ENCODE results near the gene ARHGEF38.
"Not testable (repeated sequence)": the region's sequence is repeated elsewhere in the genome, so short reads cannot be mapped to it uniquely, and the experiment has no call there.

Gene ARHGEF38

GRCh38 chr4:105560421-105560848 is 8.0 kb downstream of the ARHGEF38 start:
- DNase-seq, result no peak

- DNase-seq, result no peak
Measured at GRCh38 chr4:105563352-105563751, 10.9 kb downstream of the ARHGEF38 start.

DNA sequence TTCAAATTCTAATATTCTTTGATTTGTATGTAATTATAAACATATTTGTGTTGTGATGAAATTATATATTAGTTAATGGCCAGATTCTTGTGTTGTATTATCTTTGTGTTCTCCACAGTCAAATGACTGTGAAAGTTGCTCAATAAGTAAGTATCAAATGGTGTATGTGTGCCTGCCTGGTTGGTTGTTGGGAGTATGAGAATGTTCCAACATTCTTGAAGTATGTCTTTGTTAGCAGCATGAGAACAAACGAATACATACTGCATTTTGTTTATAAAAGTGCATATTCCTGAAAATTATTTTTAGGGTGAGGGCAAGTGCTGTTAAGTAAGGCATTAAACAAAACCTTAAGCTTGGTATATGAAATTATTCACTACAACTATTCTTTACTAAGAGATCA is 16.2 kb downstream of the ARHGEF38 start:
- DNase-seq, result no peak

DNA sequence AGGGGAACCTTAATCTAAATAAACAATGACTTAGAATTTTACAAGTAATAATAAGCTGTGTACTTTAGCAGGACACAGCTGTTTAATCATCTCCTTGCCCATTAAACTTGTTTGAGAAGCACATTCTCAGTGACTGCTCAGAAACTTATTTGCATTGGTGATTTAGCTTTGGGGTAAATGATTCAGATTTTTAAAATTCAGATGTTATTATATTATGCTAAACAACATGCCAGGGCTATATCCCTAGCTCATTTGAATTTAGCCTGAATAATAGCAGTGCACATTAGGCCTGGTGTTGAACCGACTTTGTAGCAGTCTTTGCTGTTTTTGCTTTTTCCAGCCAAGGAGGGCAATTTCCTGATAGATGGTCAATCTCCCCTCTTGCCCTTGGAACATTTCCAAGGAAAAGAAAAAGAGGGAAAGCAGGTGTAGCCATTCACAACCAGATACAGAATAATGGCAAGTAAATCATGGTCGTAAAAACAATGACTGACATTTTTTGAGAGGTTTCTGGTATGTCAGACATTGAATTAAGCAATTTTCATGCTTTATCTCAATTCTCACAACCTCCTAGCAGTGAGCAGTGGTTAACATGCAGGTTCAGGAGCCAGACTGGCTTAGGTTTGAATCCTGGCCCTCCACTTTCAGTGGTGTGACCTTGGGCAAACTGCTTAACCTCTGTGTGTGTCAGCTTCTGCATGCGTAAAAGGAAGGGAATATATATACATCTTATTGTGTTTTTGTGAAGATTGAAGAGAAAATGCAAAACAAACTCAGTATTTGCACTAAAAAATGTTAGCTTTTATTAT is 16.8 kb downstream of the ARHGEF38 start:
- DNase-seq, result no peak

DNA sequence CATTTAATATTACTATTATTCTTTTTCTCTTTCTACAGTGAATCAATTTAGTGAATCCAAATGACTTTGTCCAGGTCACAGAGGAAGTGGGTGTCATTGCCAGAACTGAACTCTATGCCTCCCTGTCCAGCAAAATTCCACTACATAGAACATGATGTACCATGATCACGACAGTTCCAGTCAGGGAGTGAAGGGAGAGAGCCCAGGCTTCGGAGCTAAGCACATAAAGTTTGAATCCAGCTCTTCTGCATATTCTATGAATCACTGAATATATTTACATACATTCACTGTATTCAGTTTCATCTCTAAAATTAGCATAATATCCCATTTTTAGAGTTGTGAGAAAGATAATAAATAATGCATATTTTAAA is 17.4 kb downstream of the ARHGEF38 start:
- DNase-seq, result no peak

DNA sequence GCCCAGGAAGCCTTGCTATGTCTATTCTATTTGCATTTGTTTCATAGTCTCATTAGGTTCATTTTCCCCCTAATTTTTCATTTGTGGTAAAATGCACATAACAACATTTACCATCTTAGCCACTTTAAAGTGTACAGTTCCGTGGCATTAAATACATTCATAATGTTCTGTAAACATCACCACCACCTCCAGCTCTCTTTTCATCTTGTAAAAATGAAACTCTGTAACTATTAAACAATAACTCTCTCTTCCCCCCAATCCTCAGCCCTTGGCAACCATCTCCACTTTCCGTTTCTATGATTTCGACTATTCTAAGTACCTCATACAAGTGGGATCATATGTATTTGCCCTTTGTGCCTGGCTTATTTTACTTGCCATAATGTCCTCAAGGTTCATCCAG is 19.9 kb downstream of the ARHGEF38 start:
- DNase-seq, result no peak

DNA sequence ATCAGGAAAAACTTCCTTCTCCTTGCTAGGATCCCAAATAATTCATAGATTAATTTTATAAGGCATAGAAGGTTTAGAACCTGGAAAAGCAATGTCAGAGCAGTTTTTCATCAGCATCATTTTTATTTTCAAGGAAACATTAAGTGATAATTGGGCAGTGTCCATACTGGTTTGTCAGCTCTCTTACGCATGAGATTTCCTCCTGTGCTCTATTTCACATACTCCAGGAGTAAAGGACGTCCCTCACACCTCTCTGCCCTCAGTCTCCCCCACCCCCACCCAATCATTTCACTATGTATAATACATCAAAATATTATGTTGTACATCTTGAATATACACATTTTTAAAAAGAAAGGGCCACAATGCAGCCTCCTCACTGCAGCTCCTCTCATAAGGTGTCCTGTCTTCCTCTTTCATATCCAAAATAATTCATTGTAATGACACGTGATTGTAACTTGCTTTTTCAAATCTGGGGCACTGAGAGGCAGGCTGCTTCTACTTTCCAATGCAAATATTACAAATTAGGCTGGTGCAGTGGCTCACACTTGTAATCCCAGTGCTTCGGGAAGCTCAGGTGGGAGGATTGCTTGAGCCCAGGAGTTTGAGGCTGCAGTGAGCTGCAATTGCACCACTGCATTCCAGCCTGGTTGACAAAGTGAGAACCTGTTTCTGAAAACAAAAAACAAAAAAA is 34.4 kb downstream of the ARHGEF38 start:
- no peak for DNase-seq

DNA sequence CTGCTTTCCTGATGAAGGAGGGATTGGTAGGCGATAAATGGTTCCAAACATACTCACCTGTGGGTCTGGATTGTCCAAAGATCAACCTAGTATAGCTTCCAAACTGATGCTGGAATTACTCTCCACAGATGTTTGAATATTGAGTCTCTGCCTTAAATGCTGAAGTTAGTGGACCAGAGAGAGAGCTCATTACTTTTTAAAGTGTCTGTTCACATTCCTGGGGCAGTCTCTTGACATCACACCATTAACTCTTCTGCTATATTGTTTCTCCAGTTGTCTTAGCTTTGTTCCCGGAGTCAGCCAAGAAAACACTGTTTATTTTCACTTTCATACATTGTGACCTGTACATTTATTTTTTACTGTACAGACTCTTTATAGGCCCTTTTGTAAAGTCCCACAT is 35.4 kb downstream of the ARHGEF38 start:
- DNase-seq, result no peak

DNA sequence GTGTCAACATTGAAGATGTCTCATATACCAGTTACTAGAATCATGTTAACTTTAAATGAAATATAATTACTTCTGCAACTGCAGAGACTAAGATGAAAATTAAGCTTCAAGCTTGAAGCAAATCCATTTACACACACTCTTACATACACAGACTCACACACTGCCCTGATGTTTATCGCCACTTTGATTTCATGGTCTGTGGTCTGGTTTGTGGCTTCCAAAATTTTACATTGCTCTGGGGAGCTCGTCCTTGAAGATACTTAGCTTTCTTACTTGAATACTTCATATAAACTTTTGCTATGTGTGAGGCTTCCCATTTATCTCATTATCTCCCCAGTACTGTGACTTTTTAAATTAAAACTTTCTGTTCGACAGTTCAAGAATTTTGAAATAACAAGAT is 35.8 kb downstream of the ARHGEF38 start:
- no peak for DNase-seq

GRCh38 chr4:105591573-105591972 is 39.2 kb downstream of the ARHGEF38 start:
- no peak for DNase-seq

DNA sequence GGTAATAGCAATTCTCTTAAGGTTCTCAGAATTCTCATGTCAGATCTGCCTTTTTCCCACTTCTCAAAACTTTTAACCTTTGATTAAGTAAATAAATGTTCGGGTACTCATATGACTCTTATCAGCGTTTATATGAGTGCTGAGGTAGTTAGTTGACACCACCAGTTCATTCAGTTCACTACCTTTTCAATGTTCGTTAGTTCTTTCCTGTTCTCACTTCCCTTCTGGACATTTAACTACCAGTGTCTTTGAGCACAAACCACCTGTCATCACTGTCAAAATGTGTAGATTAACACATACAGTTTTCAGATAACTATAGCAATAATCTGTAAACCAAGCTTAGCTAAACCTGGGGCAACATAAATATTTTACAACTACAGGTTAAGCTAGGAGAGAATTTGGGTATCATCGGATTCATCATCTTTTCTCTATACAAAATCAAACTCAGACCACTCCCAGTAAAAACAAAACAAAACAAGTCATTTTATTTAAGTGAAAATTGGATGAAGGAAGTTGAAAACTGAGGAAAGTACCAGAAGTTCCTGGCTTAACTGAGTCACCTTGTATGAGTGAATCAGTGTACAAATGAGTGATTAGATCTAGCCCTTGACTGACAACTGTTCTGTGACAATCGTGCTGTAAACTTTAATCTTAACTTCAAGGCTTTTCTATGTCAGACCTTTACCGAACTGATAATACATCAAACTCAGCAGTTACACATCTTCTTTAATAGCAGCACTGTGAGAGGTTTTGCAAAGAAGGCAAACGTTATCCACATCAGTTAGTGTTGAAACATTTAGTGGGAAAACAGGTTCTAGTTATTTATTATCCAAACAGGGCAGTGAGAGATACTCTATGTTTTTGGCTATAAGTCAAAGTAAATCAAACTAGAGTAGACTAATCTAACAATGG is 41.9 kb downstream of the ARHGEF38 start:
- DNase-seq, result no peak

DNA sequence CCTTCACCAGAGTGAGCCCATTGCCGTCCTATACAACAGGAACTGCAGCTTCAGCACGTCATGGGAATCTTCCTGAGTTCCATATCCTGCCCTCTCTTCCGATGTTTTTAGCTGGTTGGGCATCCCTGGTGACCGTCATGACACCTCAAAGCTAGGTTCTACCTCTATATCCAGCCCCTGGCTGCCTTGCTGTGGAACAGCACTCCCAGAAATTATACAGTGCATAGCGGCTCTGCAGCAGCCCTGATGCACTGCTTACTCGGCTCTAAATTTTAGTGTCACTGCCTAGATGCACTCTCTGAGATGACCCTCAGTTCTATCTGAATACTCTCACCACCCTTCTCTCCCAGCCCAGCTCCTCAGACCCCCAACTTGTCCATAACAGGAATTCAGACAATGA is 44.3 kb downstream of the ARHGEF38 start:
- no peak for DNase-seq

GRCh38 chr4:105598052-105598451 is 45.6 kb downstream of the ARHGEF38 start:
- no peak for DNase-seq

DNA sequence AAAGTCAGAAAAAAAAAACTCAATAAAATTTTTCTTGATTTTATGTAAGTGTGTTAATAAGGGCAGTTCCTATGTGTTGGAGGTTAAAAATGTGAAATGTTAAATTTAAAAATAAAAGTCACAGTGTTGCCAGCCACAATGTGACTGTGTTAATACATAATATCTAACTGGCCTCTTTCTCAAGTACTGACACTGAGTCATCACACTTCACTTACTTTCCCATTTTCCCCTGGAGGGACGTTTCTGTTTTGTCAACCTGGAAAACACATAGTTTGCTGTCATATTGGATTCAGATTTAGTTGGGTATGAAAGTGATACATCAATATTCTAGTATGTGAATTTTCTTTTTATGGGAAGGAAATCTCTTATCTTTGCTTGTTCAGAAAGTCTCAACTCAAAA is 46.4 kb downstream of the ARHGEF38 start:
- DNase-seq, result no peak

GRCh38 chr4:105599482-105599881 is 47.1 kb downstream of the ARHGEF38 start:
- no peak for DNase-seq

GRCh38 chr4:105599932-105600655 is 47.7 kb downstream of the ARHGEF38 start:
- DNase-seq, result no peak

- no peak for DNase-seq
Measured at GRCh38 chr4:105600951-105601350, 48.5 kb downstream of the ARHGEF38 start.

DNA sequence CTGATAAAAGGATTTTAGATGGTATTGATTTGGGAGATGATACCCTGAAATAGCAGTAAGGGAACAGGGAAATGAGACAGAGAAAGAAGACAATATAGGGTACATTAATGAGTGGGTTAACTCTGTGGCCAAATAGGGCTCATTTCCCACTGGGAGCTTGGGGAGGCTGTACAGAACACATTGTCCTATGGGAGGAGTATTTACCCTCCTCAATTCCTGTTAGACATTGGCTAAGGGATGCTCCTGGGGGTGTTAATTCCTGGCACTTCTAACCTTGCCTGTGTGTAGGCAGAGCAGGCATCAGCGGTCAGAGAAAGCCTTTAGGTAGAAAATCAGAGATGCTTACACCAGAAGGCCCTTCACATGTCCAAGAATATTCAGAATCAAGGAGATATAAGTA is 49.0 kb downstream of the ARHGEF38 start:
- no peak for DNase-seq

DNA sequence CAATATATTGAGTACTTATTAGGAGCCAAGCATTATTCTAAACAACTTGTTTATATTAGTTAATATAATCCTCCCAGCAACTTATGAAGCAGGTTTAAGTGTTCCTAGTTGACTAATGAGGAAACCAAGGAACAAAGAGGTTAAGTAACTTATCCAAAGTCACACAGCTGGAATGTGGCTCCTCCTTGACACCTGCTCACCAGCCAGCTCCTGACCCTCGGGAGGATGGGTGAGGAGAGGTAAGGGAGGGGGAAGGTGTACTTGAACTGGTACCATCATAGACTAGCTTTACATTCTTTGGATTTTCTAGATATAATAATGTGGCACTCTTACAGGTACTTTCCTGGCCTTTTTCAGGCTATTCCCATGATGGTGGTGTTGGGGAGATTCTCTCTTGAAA is 50.7 kb downstream of the ARHGEF38 start:
- no peak for DNase-seq

- no peak for DNase-seq
Measured at GRCh38 chr4:105605493-105605892, 53.1 kb downstream of the ARHGEF38 start.

DNA sequence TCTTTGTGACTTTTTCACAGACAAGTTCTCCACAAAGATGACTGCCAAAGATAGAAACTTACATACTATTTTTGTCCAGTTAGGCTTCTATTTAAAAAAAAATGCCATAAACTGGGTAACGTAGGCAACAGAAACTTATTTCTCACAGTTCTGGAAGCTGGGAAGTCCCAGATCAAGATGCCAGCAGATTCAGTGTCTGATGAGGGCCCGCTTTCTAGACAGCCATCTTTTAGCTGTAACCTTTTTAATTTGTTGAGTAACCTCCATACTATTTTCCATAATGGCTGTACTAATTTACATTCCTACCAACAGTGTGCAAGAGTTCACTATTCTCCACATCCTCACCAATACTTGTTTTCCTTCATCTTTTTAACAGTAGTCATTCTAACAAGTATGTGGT is 55.5 kb downstream of the ARHGEF38 start:
- no peak for DNase-seq

GRCh38 chr4:105609819-105610218 is 57.4 kb downstream of the ARHGEF38 start:
- not testable (repeated sequence) for DNase-seq

- DNase-seq, result no peak
Measured at GRCh38 chr4:105613306-105613705, 60.9 kb downstream of the ARHGEF38 start.

All from GOT3 (cell line).